Measurements from ENCODE around the gene KCNH2.
A peak's percentile ranks its signal among the peaks of the same experiment; 100 is the strongest.

Gene KCNH2

GRCh38 chr7:150973571-150974451 is 4.3 kb downstream of the KCNH2 start:
- DNase-seq: peak; percentile 69 to 90

- DNase-seq: no peak
These were observed 5.4 kb downstream of the KCNH2 start for GRCh38 chr7:150972741-150973140.

GRCh38 chr7:150972023-150972468 is 6.1 kb downstream of the KCNH2 start:
- DNase-seq: no peak

GRCh38 chr7:150971242-150972022 is 6.7 kb downstream of the KCNH2 start:
- DNase-seq: no peak

GRCh38 chr7:150970424-150970823 is 7.7 kb downstream of the KCNH2 start:
- no peak for DNase-seq

GRCh38 chr7:150969475-150969874 is 8.6 kb downstream of the KCNH2 start:
- peak in 1 of 2 experiments; percentile 37 for DNase-seq

GRCh38 chr7:150968734-150969372 is 9.3 kb downstream of the KCNH2 start:
- DNase-seq: no peak

GRCh38 chr7:150968056-150968733 is 9.9 kb downstream of the KCNH2 start:
- DNase-seq: no peak

GRCh38 chr7:150967349-150967748 is 10.8 kb downstream of the KCNH2 start:
- DNase-seq: no peak

- DNase-seq: no peak
These were observed 12.1 kb downstream of the KCNH2 start for GRCh38 chr7:150966002-150966401.

GRCh38 chr7:150965273-150965830 is 12.8 kb downstream of the KCNH2 start:
- DNase-seq: no peak

GRCh38 chr7:150964593-150965111 is 13.5 kb downstream of the KCNH2 start:
- no peak for DNase-seq

- no peak for DNase-seq
These were observed 14.2 kb downstream of the KCNH2 start for GRCh38 chr7:150963707-150964559.

- no peak for DNase-seq
These were observed 15.3 kb downstream of the KCNH2 start for GRCh38 chr7:150962553-150963399.

GRCh38 chr7:150962290-150962552 is 15.9 kb downstream of the KCNH2 start:
- no peak for DNase-seq

- no peak for DNase-seq
These were observed 16.4 kb downstream of the KCNH2 start for GRCh38 chr7:150961510-150962289.

- no peak for DNase-seq
These were observed 18.1 kb downstream of the KCNH2 start for GRCh38 chr7:150959739-150960734.

- DNase-seq: no peak
These were observed 19.0 kb downstream of the KCNH2 start for GRCh38 chr7:150959081-150959480.
